ENCODE results near the gene CLCN7. TPM values are rescaled to one million over a fixed set of nuclear protein-coding genes. Genes with fewer than 3 reads are reported as not detected.

Gene CLCN7
- total RNA-seq, 2 experiments from 2014 or later: 31.1 to 62.4 TPM

DNA sequence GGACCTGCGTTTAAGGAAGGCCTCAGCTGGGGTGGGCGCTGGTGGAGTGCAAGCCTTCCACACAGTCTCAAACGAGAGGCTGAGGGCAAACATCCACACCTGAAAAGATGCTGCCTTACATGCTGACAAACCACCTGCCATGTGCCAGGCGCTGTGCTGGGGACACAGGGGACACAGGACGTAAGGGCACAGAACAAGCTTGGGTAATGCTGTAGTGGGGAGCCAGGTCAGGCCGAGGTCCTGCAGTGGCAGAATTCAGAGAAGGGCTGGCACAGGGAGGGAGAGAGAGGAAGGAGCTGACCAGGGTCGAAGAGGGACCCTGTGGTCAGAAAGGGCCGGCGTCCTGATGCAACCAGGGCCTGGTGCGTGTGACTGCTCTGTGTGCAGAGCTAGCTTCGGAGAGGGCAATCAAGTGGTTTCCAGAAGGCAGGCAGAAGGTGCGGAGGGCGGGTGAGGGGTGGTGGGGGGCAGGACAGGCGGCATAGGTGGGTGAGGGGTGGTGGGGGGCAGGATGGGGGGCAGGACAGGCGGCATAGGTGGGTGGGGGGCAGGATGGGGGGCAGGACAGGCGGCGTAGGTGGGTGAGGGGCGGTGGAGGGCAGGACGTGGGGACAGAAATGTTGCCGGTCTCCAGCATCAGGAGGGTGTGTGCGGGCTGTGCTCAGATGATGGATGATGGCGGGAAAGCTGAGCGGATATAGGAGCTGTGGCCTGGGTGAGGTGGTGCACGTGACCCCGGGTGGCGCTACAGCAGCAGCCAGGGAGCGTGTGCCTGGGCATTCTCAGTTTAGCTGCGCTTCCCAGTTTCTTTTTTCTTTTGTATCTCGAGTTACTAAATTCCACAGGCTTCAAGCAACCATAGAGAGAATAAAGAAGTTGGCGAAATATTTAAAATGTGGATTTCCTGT lies 37.1 kb upstream of the CLCN7 start:
- Histone ChIP-seq H3K27ac (ENCODE audit: low read depth, low read length, poor library complexity, severe bottlenecking) (no peak overlapping the region), H3K4me1 (ENCODE audit: insufficient read depth, low read length, poor library complexity, severe bottlenecking) (no peaks in the 10 kb centered on the region), H3K79me2 (ENCODE audit: insufficient read depth, low read depth, low read length) (no peaks in the 10 kb centered on the region), H3K4me3 (ENCODE audit: low read depth, low read length, poor library complexity, severe bottlenecking) (no peak overlapping the region), H3K9me2 (ENCODE audit: insufficient read depth, low read length) (no peaks in the 10 kb centered on the region), H3K36me3 (ENCODE audit: insufficient read depth, low read length) (peaks cover 14% of the 10 kb centered on the region; the same call in 1 of the 2 replicates), H3K9me3 (ENCODE audit: low read length) (no peaks in the 10 kb centered on the region), H4K20me1 (ENCODE audit: insufficient read depth, low read length) (no peaks in the 10 kb centered on the region), H2AFZ (ENCODE audit: low read length) (no peak overlapping the region), H3K4me2 (ENCODE audit: low read length) (no peak overlapping the region)
- intact Hi-C loops (cut with micrococcal nuclease; ENCODE audit: unreplicated experiment): no loop called here
- BruUV-seq (replicated peaks): no TSS peak
- TF ChIP-seq EZH2phosphoT487 (IDR thresholded peaks at IDR 0.05; ENCODE audit: borderline replicate concordance, low read depth, low read length): no peak
- no peak for TF ChIP-seq CTCF (conservative IDR thresholded peaks at IDR 0.05; ENCODE audit: low read length)
- DNase-seq (ENCODE audit: low spot score): no peak
- ChIA-PET CTCF (ENCODE audit: unreplicated experiment) (no interaction called here), POLR2A (interaction anchor here (0.5 kb wide), 1 partner anchor 11 kb away, joined by 5 read pairs; no protein-coding TSS in a partner anchor)

DNA sequence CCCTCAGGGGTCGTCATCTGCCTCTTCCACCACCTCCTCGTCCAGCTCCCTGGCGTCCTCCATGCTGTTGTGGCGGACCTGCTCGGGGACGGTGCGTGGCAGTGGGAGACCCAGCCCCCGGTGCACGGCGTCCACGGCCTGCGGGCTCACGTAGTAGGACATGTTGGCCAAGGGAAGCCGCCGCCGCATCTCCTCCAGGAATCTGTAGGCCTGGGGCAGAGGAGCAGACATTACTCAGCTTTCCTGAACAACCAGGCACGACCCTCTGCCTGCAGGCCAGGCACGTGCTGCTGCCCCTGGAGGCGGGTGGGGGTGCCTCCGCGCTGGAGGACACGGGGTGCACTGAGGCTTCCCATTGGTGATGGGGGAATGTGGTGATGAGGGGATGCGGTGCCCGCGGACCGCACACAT lies 36.1 kb upstream of the CLCN7 start:
- Histone ChIP-seq H3K27ac (ENCODE audit: low read depth, low read length, poor library complexity, severe bottlenecking) (no peak overlapping the region), H3K79me2 (ENCODE audit: insufficient read depth, low read depth, low read length) (no peaks in the 10 kb centered on the region), H3K9me2 (ENCODE audit: insufficient read depth, low read length) (no peaks in the 10 kb centered on the region), H3K36me3 (ENCODE audit: insufficient read depth, low read length) (peaks cover 20% of the 10 kb centered on the region), H4K20me1 (ENCODE audit: insufficient read depth, low read length) (no peaks in the 10 kb centered on the region), H3K9me3 (ENCODE audit: low read length) (no peaks in the 10 kb centered on the region), H3K4me3 (ENCODE audit: low read depth, low read length, poor library complexity, severe bottlenecking) (no peak overlapping the region), H3K4me2 (ENCODE audit: low read length) (no peak overlapping the region), H2AFZ (ENCODE audit: low read length) (no peak overlapping the region), H3K4me1 (ENCODE audit: insufficient read depth, low read length, poor library complexity, severe bottlenecking) (no peaks in the 10 kb centered on the region)
- ChIA-PET CTCF (ENCODE audit: unreplicated experiment) (no interaction called here), POLR2A (no interaction called here)
- intact Hi-C loops (cut with micrococcal nuclease; ENCODE audit: unreplicated experiment): no loop called here
- no peak for DNase-seq (ENCODE audit: low spot score)
- TF ChIP-seq EZH2phosphoT487 (IDR thresholded peaks at IDR 0.05; ENCODE audit: borderline replicate concordance, low read depth, low read length) (no peak), CTCF (conservative IDR thresholded peaks at IDR 0.05; ENCODE audit: low read length) (no peak)
- BruUV-seq (replicated peaks): no TSS peak

DNA sequence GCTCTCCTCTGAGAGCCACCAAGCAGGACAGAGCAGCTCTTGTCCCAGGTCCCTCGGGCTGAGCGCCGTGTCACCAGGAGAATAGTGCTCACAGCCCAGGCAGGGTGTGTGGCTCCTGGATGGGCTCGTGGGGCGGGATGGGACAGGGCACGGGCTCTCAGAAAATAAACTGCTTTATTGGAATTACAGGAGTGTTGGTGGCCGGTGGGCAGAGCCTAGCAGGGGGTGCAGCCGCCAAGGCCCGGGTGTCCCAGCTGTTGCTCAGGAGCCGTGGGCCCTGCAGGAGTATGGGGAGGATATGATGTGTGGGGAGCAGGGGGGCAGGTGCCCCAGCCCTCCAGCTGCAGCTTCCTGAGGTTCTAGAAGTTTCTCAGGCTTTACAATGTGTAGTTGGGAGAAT lies 35.4 kb upstream of the CLCN7 start:
- TF ChIP-seq CTCF (conservative IDR thresholded peaks at IDR 0.05; ENCODE audit: low read length): no peak
- TF ChIP-seq EZH2phosphoT487 (IDR thresholded peaks at IDR 0.05; ENCODE audit: borderline replicate concordance, low read depth, low read length): no peak
- no peaks in the 10 kb centered on the region for H3K9me2 ChIP-seq (ENCODE audit: insufficient read depth, low read length)
- H3K4me3 ChIP-seq (ENCODE audit: low read depth, low read length, poor library complexity, severe bottlenecking): no peak overlapping the region
- no TSS peak for BruUV-seq (replicated peaks)
- POLR2A ChIA-PET: no interaction called here
- H3K36me3 ChIP-seq (ENCODE audit: insufficient read depth, low read length): peaks cover 20% of the 10 kb centered on the region
- H3K27ac ChIP-seq (ENCODE audit: low read depth, low read length, poor library complexity, severe bottlenecking): no peak overlapping the region
- intact Hi-C loops (cut with micrococcal nuclease; ENCODE audit: unreplicated experiment): no loop called here
- H3K4me2 ChIP-seq (ENCODE audit: low read length): no peak overlapping the region
- no peaks in the 10 kb centered on the region for H4K20me1 ChIP-seq (ENCODE audit: insufficient read depth, low read length)
- CTCF ChIA-PET (ENCODE audit: unreplicated experiment): no interaction called here
- no peaks in the 10 kb centered on the region for H3K9me3 ChIP-seq (ENCODE audit: low read length)
- no peaks in the 10 kb centered on the region for H3K4me1 ChIP-seq (ENCODE audit: insufficient read depth, low read length, poor library complexity, severe bottlenecking)
- H2AFZ ChIP-seq (ENCODE audit: low read length): no peak overlapping the region
- no peaks in the 10 kb centered on the region for H3K79me2 ChIP-seq (ENCODE audit: insufficient read depth, low read depth, low read length)
- DNase-seq (ENCODE audit: low spot score): no peak
